Measurements from ENCODE around the gene MEIOC. TPM values are rescaled to one million over a fixed set of nuclear protein-coding genes. Genes with fewer than 3 reads are reported as not detected.

The MEIOC gene
- polyA plus RNA-seq (2011; rRNA removed) (0.26 TPM in 2 replicates), polyA minus RNA-seq (2011; rRNA and poly(A)+ RNA removed) (0.10 and 1.3 TPM in 2 replicates)

DNA sequence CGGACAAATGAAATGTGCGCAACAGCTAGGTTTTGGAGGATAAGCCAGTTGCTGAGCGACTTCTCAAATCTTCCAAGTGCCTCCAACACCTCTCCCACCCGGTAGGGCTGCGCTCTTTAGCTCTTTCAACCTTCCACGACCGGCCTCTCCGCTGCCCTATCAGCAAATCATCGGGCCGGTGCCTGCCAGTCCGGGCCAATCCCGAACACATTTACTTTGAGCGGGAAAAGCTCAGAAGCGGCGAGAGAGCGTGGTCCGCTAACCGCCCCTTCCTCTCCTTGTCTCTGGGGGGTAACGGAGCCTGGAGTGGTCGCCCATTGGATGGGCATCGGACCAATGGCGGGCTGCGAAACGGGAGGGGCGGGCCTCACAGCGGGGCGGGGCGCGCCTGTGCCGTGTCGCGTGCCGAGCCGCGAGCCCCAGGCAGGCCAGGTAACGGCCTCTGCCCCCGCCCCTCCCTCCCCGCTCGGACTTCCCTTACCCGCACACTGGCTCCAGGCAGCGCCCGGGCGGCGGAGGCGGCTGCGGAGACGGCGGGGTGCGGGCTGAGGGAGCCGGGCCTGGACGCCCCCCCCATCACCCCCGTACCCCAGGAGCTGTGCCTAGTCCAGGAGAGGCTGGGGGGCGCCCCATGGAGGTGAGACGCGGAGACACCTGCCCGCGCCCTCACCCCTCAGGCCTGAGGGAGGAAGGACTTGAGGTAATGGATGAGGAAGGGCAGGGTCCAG is at the start of gene MEIOC:
Gene MEIOC, plus strand, starts transcription at position 486 of the 728 bp plus-strand sequence. Its CDS starts 146 bp downstream, at position 632.
- DNase-seq (ENCODE audit: low read depth) = no peak
- CTCF ChIA-PET = interaction anchor here (0.7 to 1.6 kb wide), 5 partner anchors 15 to 306 kb away, joined by 3 to 7 read pairs (median 4); no protein-coding TSS in a partner anchor

DNA sequence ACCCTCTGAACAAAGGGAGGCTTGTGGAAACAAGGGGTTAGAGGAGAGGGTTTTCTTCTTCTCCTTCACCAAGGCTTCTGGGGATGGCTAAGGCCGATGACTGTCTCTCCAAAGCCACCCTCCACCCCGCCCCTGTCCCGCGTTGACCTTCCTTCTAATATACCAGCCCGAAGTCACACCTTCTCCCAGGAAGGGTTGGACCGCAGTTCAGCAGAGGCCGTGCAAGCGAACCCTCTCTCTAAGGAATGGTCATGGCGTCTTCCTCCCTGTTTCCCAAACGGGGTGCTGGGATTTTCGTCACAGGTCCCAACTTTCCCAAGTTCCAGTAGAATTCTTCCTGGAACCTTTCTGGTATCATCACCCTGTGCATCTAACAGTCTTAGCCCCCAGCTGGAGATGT is 49.6 kb upstream of the MEIOC start:
- no peaks in the 10 kb centered on the region for H3K27me3 ChIP-seq (ENCODE audit: control insufficient read depth, insufficient read depth, low read length)
- no peak overlapping the region for H3K4me3 ChIP-seq (ENCODE audit: low read depth, low read length)
- CTCF ChIA-PET = interaction anchor here (3.8 kb wide), 1 partner anchor 73 kb away, joined by 21 read pairs; no protein-coding TSS in a partner anchor
- H3K36me3 ChIP-seq (ENCODE audit: control insufficient read depth, insufficient read depth, low read length) = no peaks in the 10 kb centered on the region
- POLR2A ChIA-PET = no interaction called here
- DNase-seq (ENCODE audit: low read depth) = no peak
- TF ChIP-seq CTCF (IDR thresholded peaks at IDR 0.05; ENCODE audit: insufficient read depth, low read depth, low read length) = no peak

More for the DNA sequence above, at the start of gene MEIOC:
- POLR2A ChIA-PET = no interaction called here
- H3K4me3 ChIP-seq (ENCODE audit: low read depth, low read length) = peak within 1 kb of the TSS; percentile 33
- no peak for TF ChIP-seq CTCF (IDR thresholded peaks at IDR 0.05; ENCODE audit: insufficient read depth, low read depth, low read length)
- H3K36me3 ChIP-seq (ENCODE audit: control insufficient read depth, insufficient read depth, low read length) = no peaks in the 10 kb centered on the region
- H3K27me3 ChIP-seq (ENCODE audit: control insufficient read depth, insufficient read depth, low read length) = peaks cover 6% of the 10 kb centered on the region

DNA sequence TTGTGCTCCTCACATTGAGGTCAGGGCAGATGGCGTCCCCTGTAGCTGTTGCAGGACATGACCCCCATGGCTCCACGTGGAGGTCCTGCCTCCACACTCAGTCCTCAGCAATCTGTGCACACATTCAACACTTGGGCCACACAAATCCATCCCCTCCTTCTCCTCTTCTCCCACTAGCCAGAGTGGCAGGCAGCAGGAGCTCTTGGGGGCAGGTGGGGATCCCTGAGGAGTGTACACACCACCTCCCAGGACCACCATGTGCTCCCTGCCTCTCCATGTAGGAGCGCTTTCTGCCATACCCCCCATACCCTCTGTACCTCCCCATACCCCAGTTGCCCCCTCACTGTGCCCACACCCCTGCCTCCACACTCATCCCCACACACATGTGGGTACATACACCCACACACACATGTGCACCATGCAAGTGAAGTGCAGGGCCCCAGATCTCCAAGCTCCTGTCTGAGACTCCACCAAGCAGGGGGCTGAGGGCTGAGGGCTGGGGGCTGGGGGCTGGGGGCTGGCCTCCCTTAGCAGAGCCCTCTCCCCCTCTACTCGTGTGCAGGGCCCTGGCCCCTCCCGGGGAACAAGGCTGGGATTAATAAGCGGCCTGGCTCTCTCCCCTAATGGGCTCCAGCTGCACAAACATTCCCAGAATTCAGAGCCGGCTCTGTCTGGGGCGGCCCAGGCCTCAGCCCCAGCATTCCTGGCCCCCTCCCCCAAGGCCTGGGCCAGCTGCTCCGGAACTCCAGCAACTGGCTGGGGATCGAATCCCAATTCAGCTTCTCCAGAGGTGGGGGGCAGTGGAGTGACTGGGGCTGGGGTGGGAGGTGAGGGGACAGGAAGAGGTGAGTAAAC is 48.2 kb upstream of the MEIOC start:
- H3K36me3 ChIP-seq (ENCODE audit: control insufficient read depth, insufficient read depth, low read length) = no peaks in the 10 kb centered on the region
- no peak for TF ChIP-seq CTCF (IDR thresholded peaks at IDR 0.05; ENCODE audit: insufficient read depth, low read depth, low read length)
- DNase-seq (ENCODE audit: low read depth) = peak; percentile 35
- CTCF ChIA-PET = interaction anchor here (0.5 to 3.8 kb wide), 4 partner anchors 13 to 74 kb away, joined by 3 to 21 read pairs (median 5); no protein-coding TSS in a partner anchor
- H3K4me3 ChIP-seq (ENCODE audit: low read depth, low read length) = no peak overlapping the region
- H3K27me3 ChIP-seq (ENCODE audit: control insufficient read depth, insufficient read depth, low read length) = no peaks in the 10 kb centered on the region
- POLR2A ChIA-PET = no interaction called here

- ChIA-PET POLR2A (no interaction called here), CTCF (interaction anchor here (0.5 to 3.8 kb wide), 5 partner anchors 12 to 75 kb away, joined by 3 to 21 read pairs (median 4); no protein-coding TSS in a partner anchor)
- TF ChIP-seq CTCF (IDR thresholded peaks at IDR 0.05; ENCODE audit: insufficient read depth, low read depth, low read length) = no peak
- no peak overlapping the region for H3K4me3 ChIP-seq (ENCODE audit: low read depth, low read length)
- H3K36me3 ChIP-seq (ENCODE audit: control insufficient read depth, insufficient read depth, low read length) = no peaks in the 10 kb centered on the region
- H3K27me3 ChIP-seq (ENCODE audit: control insufficient read depth, insufficient read depth, low read length) = no peaks in the 10 kb centered on the region
- no peak for DNase-seq (ENCODE audit: low read depth)
Measured at GRCh38 chr17:44608727-44609435, 47.4 kb upstream of the MEIOC start.
